D721Med (cell line): ENCODE results near the gene CNNM3.

Source experiments
- DNase-seq: peaks from one replicate; pipeline ENCODE4 v3.0.0; 2011; ENCODE audit warnings: low spot score; ENCODE audit not compliant: insufficient read length
- FAIRE-seq: peaks from 2 replicates; lab custom pipeline; 2011; peaks lifted over from hg19 to GRCh38; lab: Jason Lieb, UNC
- TF ChIP-seq, protein P1 (sequence below): IDR thresholded peaks from 2 replicates; pipeline ENCODE4 v1.5.1; 2012; ENCODE audit warnings: mild to moderate bottlenecking, control low read depth; ENCODE audit not compliant: insufficient read depth; ENCODE audit errors: missing control alignments

CNNM3 gene

DNA sequence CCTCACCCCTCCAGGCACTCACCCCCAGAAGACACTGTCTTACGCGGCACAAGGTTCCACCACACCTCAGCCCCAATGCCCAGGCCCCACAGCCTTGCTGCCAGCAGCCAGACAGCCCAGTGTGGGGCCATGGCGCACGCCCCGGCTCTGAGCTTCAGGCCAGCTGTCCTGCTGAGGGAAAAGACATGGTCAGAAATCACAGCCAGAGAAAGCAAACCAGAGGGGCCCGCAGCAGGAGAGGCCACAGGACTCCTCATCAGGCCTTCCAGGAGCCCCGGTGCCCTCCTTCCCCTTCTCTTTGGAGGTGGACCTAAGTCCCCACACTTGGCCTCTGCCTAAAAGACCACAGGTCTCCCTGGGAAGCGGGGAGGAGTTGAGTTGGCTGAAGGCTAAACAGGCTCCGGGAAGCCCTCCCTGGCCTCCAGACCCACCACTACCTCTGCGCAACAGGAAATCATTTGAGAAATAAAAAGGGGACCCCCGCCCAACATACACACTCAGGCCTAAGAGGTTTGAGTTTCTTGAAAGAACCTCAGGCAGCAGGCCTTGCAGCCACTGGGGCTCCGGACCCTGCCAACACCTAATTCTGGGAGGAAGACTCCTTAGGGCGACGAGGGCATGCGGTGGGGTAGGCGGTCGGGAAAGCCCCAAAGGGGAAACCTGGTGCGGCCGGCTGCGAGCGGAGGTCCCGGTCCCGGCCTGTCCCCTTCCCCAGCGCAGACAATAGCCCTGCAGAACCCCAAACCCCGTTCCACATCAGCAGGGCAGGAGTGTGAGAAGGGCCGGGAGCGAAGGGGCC lies 51.9 kb downstream of the CNNM3 start:
- no peak for DNase-seq
- TF ChIP-seq, protein P1, sequence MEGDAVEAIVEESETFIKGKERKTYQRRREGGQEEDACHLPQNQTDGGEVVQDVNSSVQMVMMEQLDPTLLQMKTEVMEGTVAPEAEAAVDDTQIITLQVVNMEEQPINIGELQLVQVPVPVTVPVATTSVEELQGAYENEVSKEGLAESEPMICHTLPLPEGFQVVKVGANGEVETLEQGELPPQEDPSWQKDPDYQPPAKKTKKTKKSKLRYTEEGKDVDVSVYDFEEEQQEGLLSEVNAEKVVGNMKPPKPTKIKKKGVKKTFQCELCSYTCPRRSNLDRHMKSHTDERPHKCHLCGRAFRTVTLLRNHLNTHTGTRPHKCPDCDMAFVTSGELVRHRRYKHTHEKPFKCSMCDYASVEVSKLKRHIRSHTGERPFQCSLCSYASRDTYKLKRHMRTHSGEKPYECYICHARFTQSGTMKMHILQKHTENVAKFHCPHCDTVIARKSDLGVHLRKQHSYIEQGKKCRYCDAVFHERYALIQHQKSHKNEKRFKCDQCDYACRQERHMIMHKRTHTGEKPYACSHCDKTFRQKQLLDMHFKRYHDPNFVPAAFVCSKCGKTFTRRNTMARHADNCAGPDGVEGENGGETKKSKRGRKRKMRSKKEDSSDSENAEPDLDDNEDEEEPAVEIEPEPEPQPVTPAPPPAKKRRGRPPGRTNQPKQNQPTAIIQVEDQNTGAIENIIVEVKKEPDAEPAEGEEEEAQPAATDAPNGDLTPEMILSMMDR = no peak
- FAIRE-seq = no peak

DNA sequence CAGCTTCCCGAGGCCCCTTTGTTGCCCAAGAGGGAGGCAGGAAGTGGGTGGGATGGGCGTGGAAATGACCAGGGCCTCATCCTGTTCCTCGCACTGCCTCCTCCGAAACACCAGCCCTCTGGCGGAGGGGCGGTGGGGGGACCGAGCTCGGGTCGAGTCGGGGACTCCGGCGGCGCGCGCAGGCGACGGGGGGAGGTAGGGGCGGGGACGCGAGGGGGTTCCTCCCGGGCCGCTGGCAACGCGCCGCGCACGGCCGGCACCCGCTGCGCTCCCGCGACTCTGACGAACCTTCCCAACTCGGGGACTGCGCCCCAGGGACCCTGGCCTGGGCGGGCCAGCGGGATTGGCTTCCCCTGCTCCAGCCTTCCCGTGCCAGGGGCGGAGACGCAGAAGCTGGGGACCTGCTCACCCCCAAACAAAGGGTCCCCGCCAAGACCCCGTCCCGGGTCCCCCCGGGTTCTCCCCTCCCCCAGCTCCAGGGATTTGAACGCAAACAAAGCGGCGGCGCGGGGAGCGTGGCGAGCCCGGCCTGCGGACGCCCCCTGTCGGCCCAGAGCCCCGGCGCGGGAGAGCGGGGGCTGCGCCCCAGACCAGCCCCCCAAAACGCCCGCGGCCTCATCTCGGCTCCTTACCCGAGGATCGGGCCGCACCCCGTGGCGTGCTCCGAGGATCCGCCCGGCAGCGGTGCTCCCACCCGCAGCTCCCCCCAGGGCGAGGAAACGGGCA lies 52.6 kb downstream of the CNNM3 start:
- peak; percentile 71 for DNase-seq
- TF ChIP-seq, protein P1 = peak; percentile 38
- no peak for FAIRE-seq

DNA sequence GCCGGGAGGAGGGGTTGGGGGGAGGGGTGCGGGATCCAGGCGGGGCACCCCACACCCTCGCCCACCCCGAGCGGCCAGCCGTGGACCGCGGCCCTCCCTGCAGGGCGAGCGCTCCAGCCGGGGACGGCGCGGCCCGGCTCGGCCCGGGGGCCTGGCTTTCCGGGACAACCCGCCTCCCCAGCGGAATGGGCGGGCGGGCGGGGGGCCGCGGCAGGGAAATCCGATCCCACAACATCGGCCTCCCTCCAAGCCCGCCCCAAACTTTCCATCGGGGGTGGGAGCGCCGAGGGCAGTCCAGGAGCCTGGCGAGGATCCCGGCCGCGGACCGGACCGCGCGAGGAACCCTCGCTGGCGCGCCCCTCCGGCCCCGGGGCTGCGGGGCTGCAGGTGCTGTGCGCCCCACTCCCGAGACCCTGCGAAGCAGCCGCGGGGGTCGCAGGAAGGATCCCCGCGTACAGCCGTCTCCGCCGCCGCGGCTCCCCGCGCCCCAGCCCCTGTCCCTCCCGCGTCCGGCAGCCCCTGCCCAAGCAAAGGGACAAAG lies 53.3 kb downstream of the CNNM3 start:
- no peak for DNase-seq
- TF ChIP-seq, protein P1 = no peak
- FAIRE-seq = no peak

DNA sequence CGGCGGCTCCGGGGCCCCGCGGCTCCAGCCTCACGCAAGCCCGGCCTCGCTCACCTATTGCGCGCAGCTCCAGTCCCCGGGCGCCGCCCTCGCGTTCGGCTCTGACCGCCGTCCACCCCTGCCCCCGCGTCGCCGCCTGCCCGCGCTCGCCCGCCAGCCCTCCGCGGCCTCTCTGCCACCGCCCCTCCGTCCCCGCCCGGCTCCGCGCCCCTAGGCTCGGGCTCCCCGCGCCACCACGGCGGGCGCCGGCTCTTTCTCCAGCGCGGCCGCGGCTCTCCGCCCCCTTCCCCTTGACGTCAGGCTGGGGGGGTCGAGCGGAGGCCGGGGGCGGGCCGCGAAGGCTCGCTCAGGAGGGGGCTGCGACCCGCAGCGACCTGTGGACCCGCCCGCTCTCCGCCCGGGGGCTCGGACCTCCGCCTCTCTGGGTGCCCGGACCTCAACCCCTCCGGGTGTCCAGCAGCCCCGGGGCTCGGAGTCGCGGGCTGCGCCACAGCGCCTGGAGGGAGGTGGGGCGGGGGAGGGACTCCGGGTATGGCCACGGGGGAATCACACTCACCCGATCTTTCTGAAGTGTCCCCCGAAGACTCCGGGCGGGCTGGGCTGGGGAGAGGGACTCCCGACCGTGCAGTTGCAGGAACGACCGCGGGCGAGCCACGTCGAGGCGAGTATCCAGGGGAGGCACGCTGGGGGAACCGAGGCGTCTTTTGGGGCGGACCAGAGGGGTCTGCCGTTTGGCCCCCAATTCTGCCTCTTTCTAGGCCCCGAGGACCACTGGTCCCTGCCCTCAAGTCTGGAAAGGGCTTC lies 54.0 kb downstream of the CNNM3 start, which contains the start of gene SEMA4C:
Gene SEMA4C (minus strand): TSS at position 259 of the 804 bp plus-strand sequence. CDS start 2,194 bp downstream, outside the sequence.
- TF ChIP-seq, protein P1 = no peak
- DNase-seq (no peak), FAIRE-seq (no peak)

DNA sequence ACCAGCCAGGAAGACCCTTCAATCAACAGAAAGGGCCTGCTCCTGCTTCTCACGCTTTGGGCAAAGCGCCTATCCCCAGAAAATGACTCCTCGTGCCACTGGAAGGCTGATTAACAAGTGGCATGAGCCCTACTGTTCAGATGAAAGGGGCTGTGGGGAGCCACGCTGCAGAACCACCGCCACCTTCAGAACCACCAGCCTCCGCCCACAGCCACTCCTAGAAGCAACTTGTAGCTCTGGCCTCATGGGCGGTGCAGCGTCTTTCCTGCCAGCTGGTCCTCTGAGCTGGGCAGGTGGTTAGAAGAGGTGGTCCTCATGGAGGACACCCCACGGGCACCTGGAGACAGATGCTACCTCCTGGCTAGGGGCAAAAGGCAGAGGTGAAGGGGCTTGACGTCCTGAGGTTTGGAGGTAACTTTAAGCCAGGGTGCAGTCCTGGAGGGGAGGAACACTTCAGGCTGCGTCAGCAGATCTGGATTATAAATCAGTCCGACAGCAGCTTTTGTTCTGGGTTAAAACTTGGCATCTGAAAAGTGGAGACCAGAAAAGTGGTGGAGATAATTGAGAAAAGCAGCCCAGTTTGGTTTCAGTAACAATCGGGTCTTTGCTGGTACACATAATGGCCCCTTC lies 54.7 kb downstream of the CNNM3 start:
- no peak for DNase-seq
- TF ChIP-seq, protein P1 = no peak
- FAIRE-seq = no peak

DNA sequence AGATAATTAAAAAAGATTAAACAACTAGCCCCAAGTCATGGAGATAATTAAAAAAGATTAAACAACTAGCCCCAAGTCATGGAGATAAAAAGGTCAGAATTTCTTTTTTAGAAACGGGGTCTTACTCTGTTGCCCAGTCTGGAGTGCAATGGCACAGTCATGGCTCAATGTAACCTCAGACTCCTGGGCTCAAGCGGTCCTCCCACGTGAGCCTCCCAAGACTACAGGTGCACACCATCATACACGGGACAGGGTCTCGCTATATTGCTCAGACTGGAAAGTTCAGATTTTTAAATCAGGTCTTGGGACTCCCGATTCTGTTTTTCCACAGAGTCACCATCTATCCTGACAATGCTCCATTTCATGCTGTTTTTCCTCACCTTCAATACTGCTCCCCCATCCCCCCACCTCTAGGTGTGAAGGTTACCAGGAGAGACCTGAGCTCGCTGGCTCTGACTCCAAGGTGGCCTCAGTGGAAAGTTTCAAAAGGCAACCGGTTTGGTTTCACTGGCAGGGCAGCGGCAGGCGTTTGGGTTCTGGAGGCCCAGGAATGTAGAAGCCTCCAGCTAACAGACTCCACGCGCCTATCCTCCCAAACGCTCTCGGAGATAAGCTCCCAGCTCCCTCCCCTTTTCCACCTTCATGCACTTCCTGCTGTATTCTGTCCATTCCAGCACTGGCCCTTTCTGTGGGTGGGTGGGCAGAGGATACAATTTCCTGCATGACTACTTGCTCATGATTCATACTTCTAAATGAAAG lies 56.7 kb downstream of the CNNM3 start:
- DNase-seq (no peak), FAIRE-seq (no peak)
- TF ChIP-seq, protein P1 = no peak
